ENCODE data around the gene ALG1. TPM values are rescaled to one million over a fixed set of nuclear protein-coding genes. Genes with fewer than 3 reads are reported as not detected.

ALG1 gene
- total and polyA plus RNA-seq, 2 of the 13 experiments (the other 11 are each of a cell fraction or from before 2014, with no cell fraction given) = 43.3 to 75.6 TPM

DNA sequence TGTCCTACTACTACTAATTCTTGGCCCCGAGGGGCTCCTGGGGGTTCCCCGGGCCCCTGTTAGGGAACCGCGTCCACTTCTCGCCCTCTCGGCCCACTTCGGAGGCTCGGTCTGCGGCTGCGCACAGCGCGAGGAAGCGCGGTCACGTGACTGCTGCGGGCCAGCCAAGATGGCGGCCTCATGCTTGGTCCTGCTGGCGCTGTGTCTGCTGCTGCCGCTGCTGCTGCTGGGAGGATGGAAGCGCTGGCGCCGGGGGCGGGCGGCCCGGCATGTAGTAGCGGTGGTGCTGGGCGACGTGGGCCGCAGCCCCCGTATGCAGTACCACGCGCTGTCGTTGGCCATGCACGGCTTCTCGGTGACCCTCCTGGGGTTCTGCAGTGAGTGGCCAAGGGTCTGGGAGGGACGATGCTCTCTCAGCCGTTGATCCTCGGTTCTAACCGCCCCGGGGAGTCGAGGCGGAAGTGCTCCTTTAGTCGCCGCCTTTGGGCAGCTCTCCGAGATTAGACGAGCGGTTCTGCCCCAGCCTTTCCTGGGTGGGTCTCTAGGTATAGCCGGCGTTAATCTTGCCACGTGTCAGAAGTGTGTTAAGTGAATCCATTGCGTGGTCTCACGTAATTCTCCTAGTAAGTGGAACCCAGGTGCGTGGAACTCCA lies at the start of gene ALG1 (continued):
- TF ChIP-seq ATAD3A (CRISPR knock-in tag; IDR thresholded peaks at IDR 0.05) (no peak), POLR2G (IDR thresholded peaks at IDR 0.05; ENCODE audit: low read depth, low read length) (peak; percentile 99), SOX6 (IDR thresholded peaks at IDR 0.05) (no peak), SOX6 (CRISPR knock-in tag; IDR thresholded peaks at IDR 0.05) (peak; percentile 81), ZNF781 (CRISPR knock-in tag; IDR thresholded peaks at IDR 0.05; ENCODE audit: borderline replicate concordance, not compliant biosample characterization) (peak; percentile 99), GTF3A (CRISPR knock-in tag; conservative IDR thresholded peaks at IDR 0.05) (no peak), RXRA (CRISPR knock-in tag; IDR thresholded peaks at IDR 0.05) (peak; percentile 89), BHLHE40 (IDR thresholded peaks at IDR 0.05; ENCODE audit: low read length) (peak; percentile 99), THYN1 (CRISPR knock-in tag; IDR thresholded peaks at IDR 0.05; ENCODE audit: borderline replicate concordance, low read depth) (no peak), CCAR2 (optimal IDR thresholded peaks at IDR 0.05; ENCODE audit: low read depth, low read length) (no peak), ZNF772 (CRISPR knock-in tag; IDR thresholded peaks at IDR 0.05) (peak; percentile 96), ZNF615 (CRISPR knock-in tag; IDR thresholded peaks at IDR 0.05; ENCODE audit: borderline replicate concordance) (no peak), ZSCAN30 (CRISPR knock-in tag; IDR thresholded peaks at IDR 0.05) (no peak), NR2F2 (IDR thresholded peaks at IDR 0.05; ENCODE audit: borderline replicate concordance, low read depth) (no peak), SUZ12 (IDR thresholded peaks at IDR 0.05; ENCODE audit: low read depth, low read length) (no peak), ZNF260 (CRISPR knock-in tag; IDR thresholded peaks at IDR 0.05; ENCODE audit: borderline replicate concordance, low read depth) (no peak), ZZZ3 (CRISPR knock-in tag; IDR thresholded peaks at IDR 0.05; ENCODE audit: borderline replicate concordance) (no peak)
- TF ChIP-seq, protein P1, sequence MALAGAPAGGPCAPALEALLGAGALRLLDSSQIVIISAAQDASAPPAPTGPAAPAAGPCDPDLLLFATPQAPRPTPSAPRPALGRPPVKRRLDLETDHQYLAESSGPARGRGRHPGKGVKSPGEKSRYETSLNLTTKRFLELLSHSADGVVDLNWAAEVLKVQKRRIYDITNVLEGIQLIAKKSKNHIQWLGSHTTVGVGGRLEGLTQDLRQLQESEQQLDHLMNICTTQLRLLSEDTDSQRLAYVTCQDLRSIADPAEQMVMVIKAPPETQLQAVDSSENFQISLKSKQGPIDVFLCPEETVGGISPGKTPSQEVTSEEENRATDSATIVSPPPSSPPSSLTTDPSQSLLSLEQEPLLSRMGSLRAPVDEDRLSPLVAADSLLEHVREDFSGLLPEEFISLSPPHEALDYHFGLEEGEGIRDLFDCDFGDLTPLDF (CRISPR knock-in tag; IDR thresholded peaks at IDR 0.05) = peak; percentile 50; the same call in 1 of the 2 replicates
- TF ChIP-seq, protein P2, sequence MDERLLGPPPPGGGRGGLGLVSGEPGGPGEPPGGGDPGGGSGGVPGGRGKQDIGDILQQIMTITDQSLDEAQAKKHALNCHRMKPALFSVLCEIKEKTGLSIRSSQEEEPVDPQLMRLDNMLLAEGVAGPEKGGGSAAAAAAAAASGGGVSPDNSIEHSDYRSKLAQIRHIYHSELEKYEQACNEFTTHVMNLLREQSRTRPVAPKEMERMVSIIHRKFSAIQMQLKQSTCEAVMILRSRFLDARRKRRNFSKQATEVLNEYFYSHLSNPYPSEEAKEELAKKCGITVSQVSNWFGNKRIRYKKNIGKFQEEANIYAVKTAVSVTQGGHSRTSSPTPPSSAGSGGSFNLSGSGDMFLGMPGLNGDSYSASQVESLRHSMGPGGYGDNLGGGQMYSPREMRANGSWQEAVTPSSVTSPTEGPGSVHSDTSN (CRISPR knock-in tag; IDR thresholded peaks at IDR 0.05) = no peak
- TF ChIP-seq, protein P3, sequence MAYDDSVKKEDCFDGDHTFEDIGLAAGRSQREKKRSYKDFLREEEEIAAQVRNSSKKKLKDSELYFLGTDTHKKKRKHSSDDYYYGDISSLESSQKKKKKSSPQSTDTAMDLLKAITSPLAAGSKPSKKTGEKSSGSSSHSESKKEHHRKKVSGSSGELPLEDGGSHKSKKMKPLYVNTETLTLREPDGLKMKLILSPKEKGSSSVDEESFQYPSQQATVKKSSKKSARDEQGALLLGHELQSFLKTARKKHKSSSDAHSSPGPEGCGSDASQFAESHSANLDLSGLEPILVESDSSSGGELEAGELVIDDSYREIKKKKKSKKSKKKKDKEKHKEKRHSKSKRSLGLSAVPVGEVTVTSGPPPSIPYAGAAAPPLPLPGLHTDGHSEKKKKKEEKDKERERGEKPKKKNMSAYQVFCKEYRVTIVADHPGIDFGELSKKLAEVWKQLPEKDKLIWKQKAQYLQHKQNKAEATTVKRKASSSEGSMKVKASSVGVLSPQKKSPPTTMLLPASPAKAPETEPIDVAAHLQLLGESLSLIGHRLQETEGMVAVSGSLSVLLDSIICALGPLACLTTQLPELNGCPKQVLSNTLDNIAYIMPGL (CRISPR knock-in tag; IDR thresholded peaks at IDR 0.05; ENCODE audit: borderline replicate concordance in 1 of 2, low read depth in 1 of 2) = peak; percentile 59 to 88; a peak in 3 of 4 replicates
- TF ChIP-seq, protein P4, sequence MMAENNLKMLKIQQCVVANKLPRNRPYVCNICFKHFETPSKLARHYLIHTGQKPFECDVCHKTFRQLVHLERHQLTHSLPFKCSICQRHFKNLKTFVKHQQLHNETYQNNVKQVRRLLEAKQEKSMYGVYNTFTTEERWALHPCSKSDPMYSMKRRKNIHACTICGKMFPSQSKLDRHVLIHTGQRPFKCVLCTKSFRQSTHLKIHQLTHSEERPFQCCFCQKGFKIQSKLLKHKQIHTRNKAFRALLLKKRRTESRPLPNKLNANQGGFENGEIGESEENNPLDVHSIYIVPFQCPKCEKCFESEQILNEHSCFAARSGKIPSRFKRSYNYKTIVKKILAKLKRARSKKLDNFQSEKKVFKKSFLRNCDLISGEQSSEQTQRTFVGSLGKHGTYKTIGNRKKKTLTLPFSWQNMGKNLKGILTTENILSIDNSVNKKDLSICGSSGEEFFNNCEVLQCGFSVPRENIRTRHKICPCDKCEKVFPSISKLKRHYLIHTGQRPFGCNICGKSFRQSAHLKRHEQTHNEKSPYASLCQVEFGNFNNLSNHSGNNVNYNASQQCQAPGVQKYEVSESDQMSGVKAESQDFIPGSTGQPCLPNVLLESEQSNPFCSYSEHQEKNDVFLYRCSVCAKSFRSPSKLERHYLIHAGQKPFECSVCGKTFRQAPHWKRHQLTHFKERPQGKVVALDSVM (CRISPR knock-in tag; IDR thresholded peaks at IDR 0.05) = peak; percentile 79
- TF ChIP-seq, protein P5, sequence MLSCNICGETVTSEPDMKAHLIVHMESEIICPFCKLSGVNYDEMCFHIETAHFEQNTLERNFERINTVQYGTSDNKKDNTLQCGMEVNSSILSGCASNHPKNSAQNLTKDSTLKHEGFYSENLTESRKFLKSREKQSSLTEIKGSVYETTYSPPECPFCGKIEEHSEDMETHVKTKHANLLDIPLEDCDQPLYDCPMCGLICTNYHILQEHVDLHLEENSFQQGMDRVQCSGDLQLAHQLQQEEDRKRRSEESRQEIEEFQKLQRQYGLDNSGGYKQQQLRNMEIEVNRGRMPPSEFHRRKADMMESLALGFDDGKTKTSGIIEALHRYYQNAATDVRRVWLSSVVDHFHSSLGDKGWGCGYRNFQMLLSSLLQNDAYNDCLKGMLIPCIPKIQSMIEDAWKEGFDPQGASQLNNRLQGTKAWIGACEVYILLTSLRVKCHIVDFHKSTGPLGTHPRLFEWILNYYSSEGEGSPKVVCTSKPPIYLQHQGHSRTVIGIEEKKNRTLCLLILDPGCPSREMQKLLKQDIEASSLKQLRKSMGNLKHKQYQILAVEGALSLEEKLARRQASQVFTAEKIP (CRISPR knock-in tag; IDR thresholded peaks at IDR 0.05; ENCODE audit: borderline replicate concordance) = no peak
